IMR-90 (cell line): ENCODE data around the gene HMCN1. TPM values are rescaled to one million over a fixed set of nuclear protein-coding genes. Genes with fewer than 3 reads are reported as not detected.

Experiments
- ATAC-seq: fragments of 200-7000 bp; cut with Tn5 transposase; 2 replicates; pipeline ENCODE4 v1.9.1; 2020; ENCODE audit warnings: low read depth, mild to moderate bottlenecking, moderate library complexity
- BruUV-seq: library from RNA; stranded (reverse); fragments of 400-500 nt; replicated peaks from 2 replicates; lab custom pipeline; 2021; lab: Mats Ljungman, UMichigan
- CTCF ChIA-PET: fragments of 300-600 bp; formaldehyde crosslinking; extraction: SDS; loops from one replicate; lab custom pipeline; 2021; ENCODE audit warnings: antibody characterized with exemption; lab: Yijun Ruan, JAX
- POLR2A ChIA-PET: fragments of 300-600 bp; sonication (Branson Sonifier 250); formaldehyde crosslinking; loops from one replicate; lab custom pipeline; 2022; ENCODE audit warnings: antibody characterized with exemption; ENCODE audit not compliant: unreplicated experiment; lab: Charles Lee
- DNase-seq: peaks from one replicate; pipeline ENCODE4 v3.0.0; 2013
- H2AFZ ChIP-seq: replicated peaks from 2 replicates; pipeline ENCODE3; 2013; ENCODE audit warnings: low read length, mild to moderate bottlenecking; ENCODE audit not compliant: poor library complexity
- H2AK5ac ChIP-seq: 2 replicates; pipeline ENCODE4 v1.6.1; 2013; ENCODE audit warnings: low read depth, low read length, inconsistent platforms
- H2AK9ac ChIP-seq: replicated peaks from 2 replicates; pipeline ENCODE3; 2013; ENCODE audit warnings: mild to moderate bottlenecking, low read depth, low read length, moderate library complexity; ENCODE audit not compliant: poor library complexity
- H2BK120ac ChIP-seq: 2 replicates; pipeline ENCODE4 v1.6.1; 2013; ENCODE audit warnings: low read depth, low read length, inconsistent platforms
- H2BK15ac ChIP-seq: 3 replicates; pipeline ENCODE4 v1.6.1; 2013; ENCODE audit warnings: low read depth, low read length, inconsistent platforms
- H2BK20ac ChIP-seq: 2 replicates; pipeline ENCODE4 v1.6.1; 2013; ENCODE audit warnings: low read depth, mild to moderate bottlenecking, inconsistent platforms, low read length, moderate library complexity
- H2BK5ac ChIP-seq: 2 replicates; pipeline ENCODE4 v1.6.1; 2013; ENCODE audit warnings: mild to moderate bottlenecking, low read depth, low read length, inconsistent platforms; ENCODE audit not compliant: poor library complexity, severe bottlenecking
- H3K14ac ChIP-seq: replicated peaks from 2 replicates; pipeline ENCODE4 v1.6.1; 2013; ENCODE audit warnings: low read depth, low read length, inconsistent platforms
- H3K18ac ChIP-seq: 2 replicates; pipeline ENCODE4 v1.6.1; 2013; ENCODE audit warnings: low read depth, low read length, control low read depth
- H3K23ac ChIP-seq: 2 replicates; pipeline ENCODE4 v1.6.1; 2013; ENCODE audit warnings: low read depth, low read length, inconsistent platforms
- H3K27ac ChIP-seq: 2 replicates; pipeline ENCODE4 v1.5.1; 2013; ENCODE audit warnings: mild to moderate bottlenecking, control low read depth, low read length; ENCODE audit not compliant: insufficient read depth
- H3K27me3 ChIP-seq: 2 replicates; pipeline ENCODE4 v1.6.1; 2013; ENCODE audit warnings: low read length; ENCODE audit not compliant: control insufficient read depth, insufficient read depth
- H3K36me3 ChIP-seq: 2 replicates; pipeline ENCODE4 v1.6.1; 2013; ENCODE audit warnings: low read length, mixed read lengths; ENCODE audit not compliant: control insufficient read depth, insufficient read depth
- H3K4ac ChIP-seq: 2 replicates; pipeline ENCODE4 v1.6.1; 2013; ENCODE audit warnings: low read depth, low read length, inconsistent platforms
- H3K4me1 ChIP-seq: 2 replicates; pipeline ENCODE4 v1.6.1; 2013; ENCODE audit warnings: low read length, mixed read lengths; ENCODE audit not compliant: control insufficient read depth, insufficient read depth
- H3K4me2 ChIP-seq: 2 replicates; pipeline ENCODE4 v1.6.1; 2013; ENCODE audit warnings: low read depth, mild to moderate bottlenecking, control low read depth, low read length, moderate library complexity
- H3K4me3 ChIP-seq: 2 replicates; pipeline ENCODE4 v1.5.1; 2013; ENCODE audit warnings: low read depth, mild to moderate bottlenecking, control low read depth, low read length, moderate library complexity; ENCODE audit not compliant: insufficient read depth
- H3K56ac ChIP-seq: 2 replicates; pipeline ENCODE4 v1.6.1; 2013; ENCODE audit warnings: low read length, inconsistent platforms; ENCODE audit not compliant: insufficient read depth; ENCODE audit errors: extremely low read depth
- H3K79me1 ChIP-seq, 2 experiments: 2 replicates each; pipeline ENCODE4 v1.6.1; 2013; ENCODE audit warnings: low read length in 2 of 2, inconsistent platforms in 1 of 2, low read depth in 1 of 2
- H3K9ac ChIP-seq: 2 replicates; pipeline ENCODE4 v1.6.1; 2013; ENCODE audit warnings: low read depth, low read length, control low read depth
- H3K9me1 ChIP-seq: 2 replicates; pipeline ENCODE4 v1.6.1; 2013; ENCODE audit warnings: low read length, inconsistent platforms; ENCODE audit not compliant: insufficient read depth
- H3K9me3 ChIP-seq: 2 replicates; pipeline ENCODE4 v1.6.1; 2013; ENCODE audit warnings: low read length; ENCODE audit not compliant: control insufficient read depth, insufficient read depth
- H4K20me1 ChIP-seq: 2 replicates; pipeline ENCODE4 v1.6.1; 2013; ENCODE audit warnings: low read length, inconsistent platforms; ENCODE audit not compliant: insufficient read depth
- H4K5ac ChIP-seq: 2 replicates; pipeline ENCODE4 v1.6.1; 2013; ENCODE audit warnings: mild to moderate bottlenecking, low read depth, low read length, control low read depth
- H4K8ac ChIP-seq, 2 experiments: 2 replicates each; pipeline ENCODE4 v1.6.1; 2013; ENCODE audit warnings: low read depth in 2 of 2, low read length in 2 of 2, control low read depth in 1 of 2, inconsistent platforms in 1 of 2
- H4K91ac ChIP-seq: 2 replicates; pipeline ENCODE4 v1.6.1; 2013; ENCODE audit warnings: low read depth, low read length, inconsistent platforms; ENCODE audit not compliant: insufficient read depth
- ELK1 ChIP-seq: fragments of 150-350 bp; IDR thresholded peaks from 2 replicates; pipeline ENCODE4 v1.6.1; 2016; ENCODE audit warnings: low read depth, mild to moderate bottlenecking, low read length, moderate library complexity, borderline replicate concordance
- MAFK ChIP-seq: IDR thresholded peaks from 2 replicates; pipeline ENCODE4 v1.6.1; 2012; ENCODE audit warnings: low read depth, low read length, improper control_type of control experiment
- NFE2L2 ChIP-seq: fragments of 150-350 bp; IDR thresholded peaks from 2 replicates; pipeline ENCODE4 v1.6.1; 2016; ENCODE audit warnings: low read depth, mild to moderate bottlenecking, low read length
- WGBS, 2 experiments: methylation state at CpG; one replicate each; pipeline versions ENCODE4 v1.1.5 to v1.1.7; 2013; ENCODE audit warnings: missing lambda C conversion rate in 2 of 2; ENCODE audit not compliant: insufficient read length in 1 of 2; ENCODE audit errors: extremely low coverage in 2 of 2; 5-methylcytosine and 5-hydroxymethylcytosine counted together
- dilution Hi-C: fragments of 300-500 bp; cut with HindIII; formaldehyde crosslinking; loops from one replicate; pipeline ENCODE4 v1.14.3; 2018; ENCODE audit warnings: low sequenced_read_pairs; ENCODE audit not compliant: unreplicated experiment
- in situ Hi-C: fragments of 300-500 bp; cut with MboI; formaldehyde crosslinking; loops from 3 replicates; pipeline ENCODE4 v1.14.3; 2019; ENCODE audit warnings: low sequenced_read_pairs, inconsistent platforms, mixed read lengths
- intact Hi-C: fragments of 100-400 bp; cut with micrococcal nuclease; formaldehyde crosslinking; loops from 2 replicates; pipeline ENCODE4 v1.10.0; 2022
- polyA plus RNA-seq, 3 experiments: library from polyadenylated mRNA; depleted of rRNA; stranded (reverse); fragments of >200 nt; gene quantifications; 2 replicates each; pipeline ENCODE4 v1.2.3, GENCODE V29; 2012; ENCODE audit warnings: low replicate concordance in 1 of 3
- total RNA-seq: library from RNA; depleted of rRNA; stranded (reverse); fragments of >200 nt; gene quantifications from 2 replicates; pipeline ENCODE4 v1.2.3, GENCODE V29; 2012

Gene HMCN1
- total and polyA plus RNA-seq, 2 of the 4 experiments (the other 2 are of a cell fraction), result 6.1 to 11.7 TPM

GRCh38 chr1:185862235-185862634, 128.0 kb downstream of the HMCN1 start:
- WGBS, 2 experiments, result 83% methylated on average over 1 of the region's 3 CpGs; no CpG with 5 or more reads in 1 of the 2 experiments
- DNase-seq, result peak; percentile 49
- TF ChIP-seq NFE2L2 (peak; percentile 94), MAFK (peak; percentile 89), ELK1 (no peak)
- H3K23ac ChIP-seq, result no peak overlapping the region
- H3K79me1 ChIP-seq, result no peaks in the 10 kb centered on the region
- H3K4me1 ChIP-seq, result peaks cover 4% of the 10 kb centered on the region; the same call in 1 of the 2 replicates
- no peak overlapping the region for H3K4me3 ChIP-seq
- H2BK120ac ChIP-seq, result no peak overlapping the region
- H2AFZ ChIP-seq, result no peak overlapping the region
- in situ Hi-C loops (no loop called here), intact Hi-C loops (no loop called here), dilution Hi-C loops (no loop called here)
- no peaks in the 10 kb centered on the region for H3K27me3 ChIP-seq
- no peak overlapping the region for H2BK5ac ChIP-seq
- CTCF ChIA-PET, result no interaction called here
- H2AK9ac ChIP-seq, result no peak overlapping the region
- POLR2A ChIA-PET, result no interaction called here
- no peaks in the 10 kb centered on the region for H3K36me3 ChIP-seq
- no peak overlapping the region for H4K8ac ChIP-seq
- H3K9ac ChIP-seq, result no peak overlapping the region
- H3K4me2 ChIP-seq, result no peak overlapping the region
- H2BK20ac ChIP-seq, result no peak overlapping the region
- no peak overlapping the region for H2AK5ac ChIP-seq
- H4K91ac ChIP-seq, result no peak overlapping the region
- no peak overlapping the region for H4K5ac ChIP-seq
- H3K56ac ChIP-seq, result no peak overlapping the region
- H3K9me1 ChIP-seq, result no peaks in the 10 kb centered on the region
- H3K9me3 ChIP-seq, result no peaks in the 10 kb centered on the region
- H4K20me1 ChIP-seq, result no peaks in the 10 kb centered on the region
- H2BK15ac ChIP-seq, result no peak overlapping the region
- H3K18ac ChIP-seq, result no peak overlapping the region; the same call in 1 of the 2 replicates
- ATAC-seq, result no peak
- no peak overlapping the region for H3K4ac ChIP-seq
- BruUV-seq, result no TSS peak
- no peak overlapping the region for H3K14ac ChIP-seq
- no peak overlapping the region for H3K27ac ChIP-seq
